Neural cell (in vitro differentiated cells): Measurements from ENCODE around the gene LRCOL1. TPM values are rescaled to one million over a fixed set of nuclear protein-coding genes. Genes with fewer than 3 reads are reported as not detected.

ENCODE experiments used
- H2AFZ ChIP-seq: fragments of 200-600, 300-800 bp; sonication (generic), shearing (Covaris generic); 2 replicates; pipeline ENCODE4 v1.6.0; 2014; ENCODE audit warnings: low read depth, mild to moderate bottlenecking, antibody characterized with exemption, low read length, moderate library complexity
- H3F3A ChIP-seq: fragments of 200-600 bp; shearing (Covaris generic); 2 replicates; pipeline ENCODE4 v1.6.1; 2016; ENCODE audit warnings: mild to moderate bottlenecking, moderate library complexity, mixed read lengths, antibody characterized with exemption, low read length; ENCODE audit not compliant: insufficient read depth, poor library complexity, severe bottlenecking
- H3K27ac ChIP-seq: fragments of 200-600, 300-800 bp; sonication (generic), shearing (Covaris generic); 2 replicates; pipeline ENCODE4 v1.5.1; 2014; ENCODE audit warnings: mild to moderate bottlenecking, low read length, moderate library complexity
- H3K27me3 ChIP-seq: fragments of 300-800, 200-600 bp; sonication (generic), shearing (Covaris generic); 2 replicates; pipeline ENCODE4 v1.6.0; 2014; ENCODE audit warnings: mild to moderate bottlenecking, low read depth, low read length, moderate library complexity; ENCODE audit not compliant: insufficient read depth
- H3K36me3 ChIP-seq: fragments of 300-800, 200-600 bp; sonication (generic), shearing (Covaris generic); 2 replicates; pipeline ENCODE4 v1.5.1; 2014; ENCODE audit warnings: mild to moderate bottlenecking, antibody characterized with exemption, low read length, moderate library complexity; ENCODE audit not compliant: insufficient read depth
- H3K4me2 ChIP-seq: fragments of 300-800, 200-600 bp; sonication (generic), shearing (Covaris generic); 2 replicates; pipeline ENCODE4 v1.6.0; 2014; ENCODE audit warnings: mild to moderate bottlenecking, low read length
- H3K4me3 ChIP-seq: fragments of 300-800, 200-600 bp; sonication (generic), shearing (Covaris generic); 2 replicates; pipeline ENCODE4 v1.5.1; 2014; ENCODE audit warnings: mild to moderate bottlenecking, low read length, moderate library complexity
- H3K79me2 ChIP-seq: fragments of 200-600 bp; shearing (Covaris generic); replicated peaks from 2 replicates; pipeline ENCODE4 v1.6.0; 2014; ENCODE audit warnings: mild to moderate bottlenecking, low read length, moderate library complexity; ENCODE audit not compliant: insufficient read depth
- H3K9ac ChIP-seq: fragments of 300-800, 200-600 bp; sonication (generic), shearing (Covaris generic); 2 replicates; pipeline ENCODE4 v1.6.1; 2016; ENCODE audit warnings: mild to moderate bottlenecking, low read length, mixed read lengths
- H3K9me2 ChIP-seq: fragments of 200-600 bp; shearing (Covaris generic); 2 replicates; pipeline ENCODE4 v1.6.1; 2016; ENCODE audit warnings: mild to moderate bottlenecking, low read length, mixed read lengths; ENCODE audit not compliant: insufficient read depth
- H3K9me3 ChIP-seq: fragments of 200-600, 300-800 bp; sonication (generic), shearing (Covaris generic); 2 replicates; pipeline ENCODE4 v1.6.1; 2016; ENCODE audit warnings: mild to moderate bottlenecking, mixed run types, low read length, moderate library complexity, mixed read lengths
- H4K20me1 ChIP-seq: fragments of 200-600 bp; shearing (Covaris generic); 2 replicates; pipeline ENCODE4 v1.6.1; 2016; ENCODE audit warnings: mild to moderate bottlenecking, mixed run types; ENCODE audit not compliant: insufficient read depth
- EP300 ChIP-seq: fragments of 450-650 bp; conservative IDR thresholded peaks from 2 replicates; pipeline ENCODE4 v1.6.1; 2014; ENCODE audit warnings: antibody characterized with exemption, mild to moderate bottlenecking, moderate library complexity; ENCODE audit not compliant: poor library complexity, severe bottlenecking
- EZH2 ChIP-seq: fragments of 200-600, 300-800 bp; shearing (Covaris generic), sonication (generic); IDR thresholded peaks from 2 replicates; pipeline ENCODE4 v1.6.1; 2014; ENCODE audit warnings: antibody characterized with exemption, low read length, borderline replicate concordance, mild to moderate bottlenecking; ENCODE audit not compliant: insufficient read depth, poor library complexity, severe bottlenecking
- MXI1 ChIP-seq: fragments of 450-650 bp; conservative IDR thresholded peaks from 2 replicates; pipeline ENCODE4 v1.6.1; 2014; ENCODE audit warnings: antibody characterized with exemption, mild to moderate bottlenecking; ENCODE audit not compliant: poor library complexity, severe bottlenecking
- POLR2AphosphoS5 ChIP-seq: IDR thresholded peaks from 2 replicates; pipeline ENCODE4 v1.6.1; 2012
- RAD21 ChIP-seq: fragments of 450-650 bp; conservative IDR thresholded peaks from 2 replicates; pipeline ENCODE4 v1.6.1; 2014; ENCODE audit warnings: antibody characterized with exemption, mild to moderate bottlenecking, moderate library complexity
- SMC3 ChIP-seq: fragments of 450-650 bp; conservative IDR thresholded peaks from 2 replicates; pipeline ENCODE4 v1.6.1; 2014; ENCODE audit warnings: antibody characterized with exemption, mild to moderate bottlenecking, moderate library complexity; ENCODE audit not compliant: poor library complexity
- TAF1 ChIP-seq: IDR thresholded peaks from 2 replicates; pipeline ENCODE4 v1.6.1; 2012; ENCODE audit warnings: low read depth
- polyA plus RNA-seq: library from polyadenylated mRNA; depleted of rRNA; stranded (reverse); fragments of >200 nt; gene quantifications from 2 replicates; pipeline ENCODE4 v1.2.3, GENCODE V29; 2014
- TF ChIP-seq, protein P1 (sequence below): fragments of 450-650 bp; IDR thresholded peaks from 2 replicates; pipeline ENCODE4 v1.5.1; 2014; ENCODE audit warnings: antibody characterized with exemption, mild to moderate bottlenecking, moderate library complexity; ENCODE audit not compliant: poor library complexity, severe bottlenecking

Gene LRCOL1
- polyA plus RNA-seq, 1 donor from 2014 or later, result not detected

DNA sequence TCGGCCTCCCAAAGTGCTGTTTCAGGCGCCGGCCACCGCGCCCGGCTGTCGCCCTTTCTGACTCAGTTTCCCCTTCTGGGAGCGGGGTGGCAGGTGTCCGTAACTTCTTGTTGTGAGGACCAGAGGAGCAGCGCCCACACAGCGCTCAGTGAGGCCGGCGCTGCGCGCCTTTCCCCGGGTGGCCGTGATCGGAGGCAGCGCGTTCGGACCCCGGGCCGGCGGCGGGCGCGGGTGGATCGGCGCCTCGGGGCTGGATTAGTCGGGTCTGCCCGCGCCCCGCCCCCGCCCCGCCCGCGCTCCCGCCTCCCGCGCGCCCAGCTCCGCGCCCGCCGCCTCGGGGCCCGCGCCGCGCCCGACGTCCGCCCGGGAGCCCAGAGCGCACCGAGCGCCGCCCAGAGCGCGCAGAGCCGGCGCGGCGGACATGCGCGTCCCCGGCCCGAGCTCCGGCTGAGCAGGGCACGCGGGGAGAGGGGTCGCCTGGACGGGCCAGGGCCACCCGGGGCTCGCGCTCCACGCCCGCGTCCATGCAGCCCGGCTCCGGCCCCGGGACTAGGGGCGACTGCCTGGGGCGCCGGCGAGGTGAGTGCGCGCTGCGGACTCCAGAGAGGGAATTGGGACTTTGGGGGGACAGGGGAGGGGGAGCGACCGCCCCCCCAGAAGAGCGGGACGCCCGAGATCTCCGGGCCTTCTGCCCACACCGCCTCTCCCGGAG is 50.6 kb downstream of the LRCOL1 start:
- H3K4me3 ChIP-seq, result peak overlapping the region; percentile 78
- H2AFZ ChIP-seq, result no peak overlapping the region
- no peaks in the 10 kb centered on the region for H3K36me3 ChIP-seq
- H3K4me2 ChIP-seq, result no peak overlapping the region
- no peaks in the 10 kb centered on the region for H3K9me3 ChIP-seq
- peaks cover 9% of the 10 kb centered on the region for H4K20me1 ChIP-seq
- H3K9me2 ChIP-seq, result no peaks in the 10 kb centered on the region
- TF ChIP-seq EP300 (no peak), POLR2AphosphoS5 (peak; percentile 82), RAD21 (peak; percentile 39), EZH2 (no peak), MXI1 (peak; percentile 87), SMC3 (peak; percentile 29), TAF1 (no peak)
- TF ChIP-seq, protein P1, sequence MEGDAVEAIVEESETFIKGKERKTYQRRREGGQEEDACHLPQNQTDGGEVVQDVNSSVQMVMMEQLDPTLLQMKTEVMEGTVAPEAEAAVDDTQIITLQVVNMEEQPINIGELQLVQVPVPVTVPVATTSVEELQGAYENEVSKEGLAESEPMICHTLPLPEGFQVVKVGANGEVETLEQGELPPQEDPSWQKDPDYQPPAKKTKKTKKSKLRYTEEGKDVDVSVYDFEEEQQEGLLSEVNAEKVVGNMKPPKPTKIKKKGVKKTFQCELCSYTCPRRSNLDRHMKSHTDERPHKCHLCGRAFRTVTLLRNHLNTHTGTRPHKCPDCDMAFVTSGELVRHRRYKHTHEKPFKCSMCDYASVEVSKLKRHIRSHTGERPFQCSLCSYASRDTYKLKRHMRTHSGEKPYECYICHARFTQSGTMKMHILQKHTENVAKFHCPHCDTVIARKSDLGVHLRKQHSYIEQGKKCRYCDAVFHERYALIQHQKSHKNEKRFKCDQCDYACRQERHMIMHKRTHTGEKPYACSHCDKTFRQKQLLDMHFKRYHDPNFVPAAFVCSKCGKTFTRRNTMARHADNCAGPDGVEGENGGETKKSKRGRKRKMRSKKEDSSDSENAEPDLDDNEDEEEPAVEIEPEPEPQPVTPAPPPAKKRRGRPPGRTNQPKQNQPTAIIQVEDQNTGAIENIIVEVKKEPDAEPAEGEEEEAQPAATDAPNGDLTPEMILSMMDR, result no peak
- H3K27me3 ChIP-seq, result no peaks in the 10 kb centered on the region
- H3K27ac ChIP-seq, result peak overlapping the region; percentile 58
- H3K9ac ChIP-seq, result peak overlapping the region; percentile 81
- H3F3A ChIP-seq, result no peaks in the 10 kb centered on the region
- peaks cover 30% of the 10 kb centered on the region for H3K79me2 ChIP-seq

DNA sequence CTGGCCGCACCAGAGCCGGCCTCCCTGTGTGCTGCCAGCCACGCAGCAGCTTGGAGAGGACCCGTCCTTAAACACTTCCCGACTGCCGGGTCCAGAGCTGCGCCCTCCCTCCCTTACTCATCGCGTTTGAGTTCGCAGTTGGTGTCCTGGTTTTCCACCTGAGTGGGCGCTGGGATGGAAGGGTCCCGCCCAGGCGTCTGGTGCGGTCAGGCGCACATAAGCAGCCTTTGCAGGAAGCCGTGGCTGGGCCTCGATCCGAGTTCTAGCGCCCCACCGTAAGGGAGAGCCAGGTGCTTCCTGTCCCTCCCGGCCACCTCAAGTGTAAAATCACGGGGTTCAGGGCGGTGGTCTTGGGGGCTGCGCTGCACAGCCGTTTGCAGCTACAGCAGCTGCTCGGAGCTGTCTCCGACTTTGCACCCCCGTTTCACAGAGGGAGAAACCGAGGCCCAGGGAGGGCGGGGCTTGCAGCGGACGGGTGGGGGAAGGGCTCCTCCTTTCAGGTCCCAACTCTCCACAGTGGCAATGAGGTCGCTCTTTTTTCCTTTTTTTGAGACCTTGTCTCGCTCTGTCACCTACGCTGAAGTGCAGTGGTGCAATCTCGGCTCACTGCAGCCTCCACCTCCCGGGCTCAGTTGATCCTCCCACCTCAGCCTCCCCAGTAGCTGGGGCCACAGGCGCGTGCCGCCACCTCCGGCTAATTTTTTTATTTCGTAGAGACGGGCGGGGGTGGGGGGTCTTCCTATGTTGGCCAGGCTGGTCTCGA is 51.3 kb downstream of the LRCOL1 start:
- Histone ChIP-seq H3F3A (no peaks in the 10 kb centered on the region), H2AFZ (no peak overlapping the region), H3K4me2 (no peak overlapping the region), H4K20me1 (peaks cover 9% of the 10 kb centered on the region), H3K79me2 (peaks cover 25% of the 10 kb centered on the region), H3K4me3 (peak overlapping the region; percentile 67), H3K27me3 (no peaks in the 10 kb centered on the region), H3K9me2 (no peaks in the 10 kb centered on the region), H3K9me3 (no peaks in the 10 kb centered on the region), H3K27ac (no peak overlapping the region), H3K36me3 (no peaks in the 10 kb centered on the region), H3K9ac (peak overlapping the region; percentile 60)
- TF ChIP-seq TAF1 (no peak), EZH2 (no peak)

DNA sequence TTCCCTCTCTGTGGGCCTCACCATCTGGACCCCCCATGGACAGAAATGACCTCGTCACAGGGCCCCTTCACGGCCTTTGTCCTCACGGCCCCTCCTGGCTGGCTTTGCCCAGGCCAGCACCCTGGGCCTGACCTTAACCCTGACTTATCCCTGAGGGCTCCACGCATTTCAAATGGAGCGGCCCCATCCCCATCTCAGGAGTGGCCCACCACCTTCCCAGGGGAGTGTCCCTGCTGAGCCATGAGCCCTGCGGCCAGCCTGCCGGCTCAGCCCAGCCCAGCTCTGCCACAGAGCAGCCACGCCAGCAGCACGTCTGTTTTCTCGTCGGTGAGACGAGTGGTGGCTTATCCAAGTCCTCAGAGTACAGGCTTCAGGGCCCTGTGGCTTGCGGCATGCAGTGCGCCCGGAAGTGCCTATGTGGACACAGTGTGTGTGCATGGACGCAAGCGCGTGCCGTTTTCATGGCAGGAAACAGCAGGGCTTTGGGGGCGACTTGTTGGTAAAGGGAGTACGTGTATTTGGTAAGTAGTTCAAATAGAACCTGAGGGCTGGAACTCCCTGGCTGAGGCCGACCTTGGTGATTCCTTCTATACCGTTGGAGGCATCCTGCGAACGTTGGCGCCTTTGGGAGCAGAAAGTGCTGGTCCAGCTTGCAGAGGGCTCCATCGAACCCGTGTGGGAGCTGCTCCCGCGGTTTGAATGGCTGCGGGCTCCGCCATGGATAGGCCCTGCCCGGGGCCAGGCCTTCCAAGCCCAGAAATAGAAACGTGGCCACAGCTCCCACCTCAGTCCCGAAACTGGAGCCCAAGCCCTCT is 52.1 kb downstream of the LRCOL1 start:
- TF ChIP-seq, protein P1, result no peak
- H3K4me2 ChIP-seq, result no peak overlapping the region
- H3K79me2 ChIP-seq, result peaks cover 22% of the 10 kb centered on the region
- no peaks in the 10 kb centered on the region for H3K9me2 ChIP-seq
- peaks cover 9% of the 10 kb centered on the region for H4K20me1 ChIP-seq
- H3K9me3 ChIP-seq, result no peaks in the 10 kb centered on the region
- no peaks in the 10 kb centered on the region for H3K27me3 ChIP-seq
- no peak overlapping the region for H3K27ac ChIP-seq
- H2AFZ ChIP-seq, result no peak overlapping the region
- H3F3A ChIP-seq, result no peaks in the 10 kb centered on the region
- H3K4me3 ChIP-seq, result no peak overlapping the region
- H3K9ac ChIP-seq, result no peak overlapping the region
- H3K36me3 ChIP-seq, result no peaks in the 10 kb centered on the region
